Measurements from ENCODE around the gene AKAP6.

The AKAP6 gene

GRCh38 chr14:32332415-32333316, 3.6 kb downstream of the AKAP6 start:
- TF ChIP-seq CTCF (IDR thresholded peaks at IDR 0.05): no peak

GRCh38 chr14:32336702-32337101, 7.6 kb downstream of the AKAP6 start:
- TF ChIP-seq CTCF (IDR thresholded peaks at IDR 0.05): no peak

GRCh38 chr14:32337759-32338158, 8.7 kb downstream of the AKAP6 start:
- no peak for TF ChIP-seq CTCF (IDR thresholded peaks at IDR 0.05)

GRCh38 chr14:32339188-32339587, 10.1 kb downstream of the AKAP6 start:
- no peak for TF ChIP-seq CTCF (IDR thresholded peaks at IDR 0.05)

- TF ChIP-seq CTCF (IDR thresholded peaks at IDR 0.05): no peak
Measured at GRCh38 chr14:32341947-32342846, 13.1 kb downstream of the AKAP6 start.

GRCh38 chr14:32342847-32343194, 13.7 kb downstream of the AKAP6 start:
- no peak for TF ChIP-seq CTCF (IDR thresholded peaks at IDR 0.05)

GRCh38 chr14:32343926-32344430, 14.9 kb downstream of the AKAP6 start:
- no peak for TF ChIP-seq CTCF (IDR thresholded peaks at IDR 0.05)
